A549 (cell line): ENCODE data around the gene ELOVL6.

ENCODE experiments used
- MYC ChIP-seq: IDR thresholded peaks from 2 replicates; pipeline ENCODE4 v1.6.1; 2012; ENCODE audit warnings: mild to moderate bottlenecking, inconsistent platforms, low read length, improper control_type of control experiment, borderline replicate concordance
- RAD21 ChIP-seq, 2 experiments: fragments of >200 bp in 1 of 2; sonication (Bioruptor Twin) in 1 of 2; formaldehyde crosslinking in 1 of 2; IDR thresholded peaks in 1 of 2; conservative IDR thresholded peaks in 1 of 2; 2 replicates in 1 of 2; 3 replicates in 1 of 2; pipeline ENCODE4 v1.6.1; 2012 to 2018; ENCODE audit warnings: inconsistent platforms in 1 of 2
- REST ChIP-seq: fragments of 200-600 bp; sonication (generic); IDR thresholded peaks from 2 replicates; pipeline ENCODE4 v1.6.1; 2016; ENCODE audit warnings: antibody characterized with exemption, mild to moderate bottlenecking, moderate library complexity

- TF ChIP-seq RAD21 (conservative IDR thresholded peaks at IDR 0.05 in 1 of 2, IDR thresholded peaks at IDR 0.05 in 1 of 2) (peak; percentile 86 to 90), REST (no peak), MYC (no peak)
These were observed 192.9 kb downstream of the ELOVL6 start for GRCh38 chr4:110005461-110006056.
